NCI-H226 (cell line): Measurements from ENCODE around the gene VSTM1.
A peak's percentile ranks its signal among the peaks of the same experiment; 100 is the strongest.
"Not testable (repeated sequence)": the region's sequence is repeated elsewhere in the genome, so short reads cannot be mapped to it uniquely, and the experiment has no call there.

ENCODE experiments used
- DNase-seq: peaks from one replicate; pipeline ENCODE4 v3.0.0-alpha.2; 2015

VSTM1 gene

GRCh38 chr19:54063350-54064116, at the start of gene VSTM1:
TSS of gene VSTM1 (minus strand) at chr19:54063897. CDS start at chr19:54063777, 120 bp downstream.
- DNase-seq: no peak

- no peak for DNase-seq
Observed at GRCh38 chr19:54109651-54110050, 46.0 kb upstream of the VSTM1 start.

GRCh38 chr19:54108496-54108895, 44.8 kb upstream of the VSTM1 start:
- DNase-seq: no peak

GRCh38 chr19:54107876-54108490, 44.3 kb upstream of the VSTM1 start:
- no peak for DNase-seq

- DNase-seq: no peak
Observed at GRCh38 chr19:54106716-54107115, 43.0 kb upstream of the VSTM1 start.

- no peak for DNase-seq
Observed at GRCh38 chr19:54105796-54106195, 42.1 kb upstream of the VSTM1 start.

GRCh38 chr19:54104998-54105715, 41.5 kb upstream of the VSTM1 start:
- no peak for DNase-seq

GRCh38 chr19:54102421-54103169, 38.9 kb upstream of the VSTM1 start, which contains the start of gene NDUFA3:
TSS of gene NDUFA3 (plus strand) at chr19:54102855. CDS start at chr19:54102879, 24 bp downstream.
- DNase-seq: peak; percentile 100

- no peak for DNase-seq
Observed at GRCh38 chr19:54100561-54100960, 36.9 kb upstream of the VSTM1 start, which contains the start of gene OSCAR. TSS of gene OSCAR (minus strand) at chr19:54100803. CDS start at chr19:54100792, 11 bp downstream.

- not testable (repeated sequence) for DNase-seq
Observed at GRCh38 chr19:54099903-54100255, 36.2 kb upstream of the VSTM1 start.

GRCh38 chr19:54099190-54099902, 35.6 kb upstream of the VSTM1 start:
- DNase-seq: no peak

- no peak for DNase-seq
Observed at GRCh38 chr19:54096617-54097106, 33.0 kb upstream of the VSTM1 start.

GRCh38 chr19:54095859-54096616, 32.3 kb upstream of the VSTM1 start:
- not testable (repeated sequence) for DNase-seq

GRCh38 chr19:54095136-54095858, 31.6 kb upstream of the VSTM1 start:
- no peak for DNase-seq

GRCh38 chr19:54094426-54095000, 30.8 kb upstream of the VSTM1 start:
- no peak for DNase-seq

GRCh38 chr19:54084410-54084809, 20.7 kb upstream of the VSTM1 start:
- DNase-seq: no peak

GRCh38 chr19:54081032-54081431, 17.3 kb upstream of the VSTM1 start, which contains the start of gene TARM1:
TSS of gene TARM1 (minus strand) at chr19:54081365. CDS start at chr19:54081340, 25 bp downstream.
- no peak for DNase-seq

GRCh38 chr19:54077334-54077733, 13.6 kb upstream of the VSTM1 start:
- DNase-seq: no peak

GRCh38 chr19:54074851-54075250, 11.2 kb upstream of the VSTM1 start:
- no peak for DNase-seq

- no peak for DNase-seq
Observed at GRCh38 chr19:54073829-54074228, 10.1 kb upstream of the VSTM1 start.
